GM12878 (cell line): ENCODE measurements around the gene PPM1N. TPM values are rescaled to one million over a fixed set of nuclear protein-coding genes. Genes with fewer than 3 reads are reported as not detected.
A peak's percentile ranks its signal among the peaks of the same experiment; 100 is the strongest.

Experiments
- ATAC-seq: fragments of 200-7000 bp; cut with Tn5 transposase; 3 replicates; pipeline ENCODE4 v1.9.1; 2020; ENCODE audit warnings: mild to moderate bottlenecking, moderate library complexity
- BruUV-seq: library from RNA; stranded (reverse); fragments of 400-500 nt; replicated peaks from 2 replicates; lab custom pipeline; 2021; lab: Mats Ljungman, UMichigan
- CTCF ChIA-PET: fragments of 300-600 bp; sonication (Branson Sonifier 250); formaldehyde crosslinking; extraction: SDS; loops from one replicate; lab custom pipeline; 2021; ENCODE audit warnings: inconsistent platforms; lab: Yijun Ruan, JAX
- POLR2A ChIA-PET: fragments of 350-600 bp; formaldehyde crosslinking; extraction: SDS; loops from one replicate; lab custom pipeline; 2021; ENCODE audit warnings: inconsistent platforms; lab: Charles Lee
- RAD21 ChIA-PET: fragments of 300-600 bp; sonication (Branson Sonifier 250); formaldehyde crosslinking; loops from one replicate; lab custom pipeline; 2023; ENCODE audit warnings: antibody characterized with exemption; ENCODE audit not compliant: unreplicated experiment; lab: Charles Lee
- SMC1A ChIA-PET: fragments of 300-600 bp; sonication (Branson Sonifier 250); formaldehyde crosslinking; loops from one replicate; lab custom pipeline; 2023; ENCODE audit not compliant: unreplicated experiment, uncharacterized antibody; lab: Charles Lee
- DNase-seq: peaks from one replicate; pipeline ENCODE4 v3.0.0-alpha.2; 2011; ENCODE audit warnings: low read depth, low spot score
- FAIRE-seq: peaks from 3 replicates; lab custom pipeline; 2011; peaks lifted over from hg19 to GRCh38; lab: Jason Lieb, UNC
- H2AFZ ChIP-seq: 2 replicates; pipeline ENCODE4 v1.6.0; 2011; ENCODE audit warnings: low read depth, low read length, control low read depth; ENCODE audit not compliant: control insufficient read depth
- H3K27ac ChIP-seq: 2 replicates; pipeline ENCODE4 v1.5.1; 2011; ENCODE audit warnings: control low read depth; ENCODE audit not compliant: control insufficient read depth, insufficient read depth
- H3K27me3 ChIP-seq, 2 experiments: replicated peaks in 1 of 2; 2 replicates each; pipeline versions ENCODE4 v1.6.0 to v1.6.1; 2011; ENCODE audit warnings: low read length in 1 of 2; ENCODE audit not compliant: control insufficient read depth in 2 of 2, insufficient read depth in 2 of 2
- H3K36me3 ChIP-seq, 2 experiments: 2 replicates each; pipeline ENCODE4 v1.5.1; 2011; ENCODE audit warnings: low read length in 1 of 2; ENCODE audit not compliant: control insufficient read depth in 2 of 2, insufficient read depth in 2 of 2
- H3K4me1 ChIP-seq: 2 replicates; pipeline ENCODE4 v1.6.1; 2011; ENCODE audit warnings: mild to moderate bottlenecking, low read length, moderate library complexity, mixed read lengths; ENCODE audit not compliant: control insufficient read depth, insufficient read depth
- H3K4me2 ChIP-seq: 2 replicates; pipeline ENCODE4 v1.6.0; 2011; ENCODE audit warnings: control low read depth; ENCODE audit not compliant: control insufficient read depth, insufficient read depth
- H3K4me3 ChIP-seq: fragments of 200-600 bp; sonication (generic); 2 replicates; pipeline ENCODE4 v1.5.1; 2016
- H3K79me2 ChIP-seq: 2 replicates; pipeline ENCODE4 v1.6.0; 2011; ENCODE audit warnings: low read length; ENCODE audit not compliant: control insufficient read depth, insufficient read depth
- H3K9ac ChIP-seq: 2 replicates; pipeline ENCODE4 v1.8.0; 2011; ENCODE audit warnings: low read length, control low read depth, mixed read lengths; ENCODE audit not compliant: control insufficient read depth, insufficient read depth
- H3K9me3 ChIP-seq: replicated peaks from 3 replicates; pipeline ENCODE4 v1.5.1; 2011; ENCODE audit warnings: mild to moderate bottlenecking, low read length; ENCODE audit not compliant: control insufficient read depth, insufficient read depth
- H4K20me1 ChIP-seq: 2 replicates; pipeline ENCODE4 v1.6.0; 2011; ENCODE audit not compliant: control insufficient read depth, insufficient read depth
- LARP7 ChIP-seq: fragments of 450-650 bp; IDR thresholded peaks from 2 replicates; pipeline ENCODE4 v1.6.1; 2017; ENCODE audit warnings: mild to moderate bottlenecking
- NR2F1 ChIP-seq: fragments of 450-650 bp; conservative IDR thresholded peaks from 2 replicates; pipeline ENCODE4 v1.6.1; 2017; ENCODE audit warnings: mild to moderate bottlenecking
- POLR2A ChIP-seq: IDR thresholded peaks from 2 replicates; pipeline ENCODE4 v1.6.1; 2011; ENCODE audit warnings: low read depth, mild to moderate bottlenecking, low read length
- SMAD5 ChIP-seq: IDR thresholded peaks from 2 replicates; pipeline ENCODE4 v1.6.1; 2016; ENCODE audit warnings: antibody characterized with exemption, low read depth
- ZBTB4 ChIP-seq: fragments of 450-650 bp; formaldehyde crosslinking; IDR thresholded peaks from 2 replicates; pipeline ENCODE4 v1.4.0; 2022; ENCODE audit warnings: mild to moderate bottlenecking, moderate library complexity
- WGBS: methylation state at CpG from one replicate; pipeline ENCODE4 v1.1.6; 2016; ENCODE audit warnings: low lambda C conversion rate; ENCODE audit not compliant: insufficient replicate concordance, insufficient coverage; ENCODE audit errors: missing lambda C conversion rate; 5-methylcytosine and 5-hydroxymethylcytosine counted together
- in situ Hi-C: fragments of 300-500 bp; cut with MboI; formaldehyde crosslinking; loops from 9 replicates; pipeline ENCODE4 v1.14.3; 2018; ENCODE audit warnings: mixed read lengths
- intact Hi-C: fragments of 100-400 bp; cut with micrococcal nuclease; formaldehyde crosslinking; loops from one replicate; pipeline ENCODE4 v1.14.2; 2022; ENCODE audit not compliant: unreplicated experiment
- polyA plus RNA-seq, 11 experiments: library from polyadenylated mRNA; depleted of rRNA in 4 of 11; unstranded in 6 of 11; stranded (reverse) in 5 of 11; fragments of >200 nt; fragmentation: Nextera tagmentation in 4 of 11; fragmentation: Illumina TruSeq in 1 of 11; extraction: Ambion mirVana in 4 of 11; extraction: Trizol in 1 of 11; gene quantifications; 1 replicate in 1 of 11; 2 replicates in 10 of 11; pipeline versions ENCODE4 v1.2.1 to v1.2.3, GENCODE V29; 2011 to 2016; ENCODE audit warnings: inconsistent platforms in 2 of 11, missing spikeins in 2 of 11, low read depth in 1 of 11
- total RNA-seq, 4 experiments: library from RNA; depleted of rRNA in 3 of 4; stranded (reverse); fragments of >200 nt in 3 of 4; fragmentation: Illumina TruSeq in 1 of 4; extraction: Trizol in 1 of 4; gene quantifications; 2 replicates each; pipeline versions ENCODE4 v1.2.1 to v1.2.3, GENCODE V29; 2013 to 2021

The PPM1N gene
- total and polyA plus RNA-seq, 10 of the 15 experiments (the other 5 are each of a cell fraction or from before 2014, with no cell fraction given) = 1.6 to 5.4 (median 3.7) TPM

- TF ChIP-seq ZBTB4 (no peak), SMAD5 (no peak), NR2F1 (no peak)
Measured at GRCh38 chr19:45518469-45518826, 20.2 kb downstream of the PPM1N start (continued).

GRCh38 chr19:45522010-45522941 lies 24.0 kb downstream of the PPM1N start:
- H3K4me2 ChIP-seq = no peak overlapping the region
- RAD21 ChIA-PET = interaction anchor here (0.6 to 1.3 kb wide), 2 partner anchors 92 to 120 kb away, joined by 3 read pairs; no protein-coding TSS in a partner anchor
- CTCF ChIA-PET = interaction anchor here (0.6 kb wide), 1 partner anchor 40 kb away, joined by 5 read pairs; no protein-coding TSS in a partner anchor

More at GRCh38 chr19:45522010-45522941, 24.0 kb downstream of the PPM1N start:
- intact Hi-C loops (loop anchor here (5.0 kb wide), 1 partner anchor 40 kb away; no protein-coding TSS in a partner anchor), in situ Hi-C loops (loop anchor here (10.0 kb wide), 1 partner anchor 123 kb away; no protein-coding TSS in a partner anchor)
- ChIA-PET POLR2A (interaction anchor here (0.6 kb wide), 1 partner anchor 14 kb away, joined by 3 read pairs; no protein-coding TSS in a partner anchor), SMC1A (interaction anchor here (0.7 to 1.1 kb wide), 2 partner anchors 17 to 44 kb away, joined by 3 read pairs; no protein-coding TSS in a partner anchor)
- H3K9ac ChIP-seq = no peak overlapping the region
- WGBS = 84% methylated on average over 18 of the region's 24 CpGs
- no peak overlapping the region for H2AFZ ChIP-seq
- BruUV-seq = no TSS peak
- ATAC-seq (no peak), DNase-seq (no peak), FAIRE-seq (no peak)
- H3K36me3 ChIP-seq = peaks cover 35 to 42% of the 10 kb centered on the region in 2 experiments
- H4K20me1 ChIP-seq = peaks cover 5% of the 10 kb centered on the region
- H3K4me1 ChIP-seq = peaks cover 10% of the 10 kb centered on the region; the same call in 1 of the 2 replicates
- no peak overlapping the region for H3K4me3 ChIP-seq
- H3K27ac ChIP-seq = no peak overlapping the region
- H3K27me3 ChIP-seq = no peaks in the 10 kb centered on the region
- TF ChIP-seq LARP7 (no peak), POLR2A (peak; percentile 36)
- H3K79me2 ChIP-seq = peaks cover 2% of the 10 kb centered on the region; the same call in 1 of the 2 replicates
- H3K9me3 ChIP-seq = no peaks in the 10 kb centered on the region
